GM18951 (cell line): ENCODE results near the gene FLOT1.
"Not testable (repeated sequence)": the region's sequence is repeated elsewhere in the genome, so short reads cannot be mapped to it uniquely, and the experiment has no call there.

Source experiments
- POLR2A ChIP-seq: IDR thresholded peaks from 4 replicates; pipeline ENCODE4 v1.6.1; 2011; ENCODE audit warnings: mild to moderate bottlenecking; ENCODE audit not compliant: insufficient read length, insufficient read depth; ENCODE audit errors: extremely low read depth
- in situ Hi-C: fragments of 300-500 bp; cut with MboI; formaldehyde crosslinking; loops from one replicate; pipeline ENCODE4 v1.12.0; 2022; ENCODE audit warnings: low sequenced_read_pairs, mixed read lengths, inconsistent platforms; ENCODE audit not compliant: unreplicated experiment

The FLOT1 gene

DNA sequence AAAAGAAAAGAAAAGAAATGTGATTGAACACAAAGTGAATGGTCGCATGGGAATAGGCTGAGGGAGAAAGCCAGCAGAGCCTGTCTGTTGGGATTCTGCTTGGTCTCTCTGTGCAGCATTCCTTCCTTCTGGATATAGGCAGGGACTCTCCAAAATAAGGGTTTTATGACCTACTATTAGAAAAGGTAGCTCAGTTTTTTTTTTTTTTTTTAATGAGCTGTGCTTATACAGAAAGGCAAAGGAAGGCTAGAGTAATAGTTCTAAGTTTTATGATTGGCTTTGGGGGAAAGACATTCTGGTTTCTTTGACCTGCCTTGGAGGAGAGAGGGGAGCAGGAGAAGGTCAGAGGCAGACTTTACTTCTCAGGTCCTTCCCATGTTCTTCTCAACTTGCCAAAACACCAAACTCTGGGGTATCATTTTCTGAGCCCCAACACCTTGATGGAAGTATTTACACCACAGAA, 20.7 kb upstream of the FLOT1 start:
- no peak for TF ChIP-seq POLR2A
- in situ Hi-C loops = no loop called here

GRCh38 chr6:30761791-30762429, 19.4 kb upstream of the FLOT1 start:
- TF ChIP-seq POLR2A = no peak
- in situ Hi-C loops = no loop called here

- TF ChIP-seq POLR2A = no peak
- in situ Hi-C loops = no loop called here
These were observed 18.1 kb upstream of the FLOT1 start for GRCh38 chr6:30760549-30760948.

GRCh38 chr6:30759575-30760239, 17.2 kb upstream of the FLOT1 start:
- no peak for TF ChIP-seq POLR2A

DNA sequence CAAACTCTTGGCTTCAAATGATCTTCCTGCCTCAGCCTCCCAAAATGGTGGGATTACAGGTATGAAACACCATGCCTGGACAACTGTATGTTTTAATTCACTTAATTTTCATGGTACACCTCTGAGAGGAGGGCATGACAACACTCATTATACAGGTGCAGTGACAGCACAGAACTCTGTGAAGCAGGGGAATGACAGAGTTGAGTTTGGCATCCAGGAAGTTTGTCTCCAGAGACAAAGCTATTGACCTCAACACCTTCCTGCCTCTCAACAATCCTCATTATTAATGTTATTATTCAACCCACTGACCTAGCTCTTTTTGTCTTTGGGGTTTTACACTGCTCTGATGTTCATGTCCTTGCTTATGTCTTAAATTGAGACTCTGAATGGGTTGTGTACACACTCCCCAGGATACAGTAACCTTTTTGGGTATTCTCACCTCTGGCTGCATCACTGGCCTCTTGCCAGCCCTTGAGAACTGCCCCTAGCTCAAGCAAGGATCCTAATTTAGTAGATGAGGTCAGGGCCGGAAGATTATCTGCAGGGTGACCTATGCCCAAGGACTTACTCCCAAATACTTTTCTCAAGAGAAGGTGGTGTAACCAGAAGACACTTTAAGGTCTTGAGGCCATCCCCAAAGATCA, 14.9 kb upstream of the FLOT1 start:
- TF ChIP-seq POLR2A = no peak
- in situ Hi-C loops = no loop called here

More at GRCh38 chr6:30759575-30760239, 17.2 kb upstream of the FLOT1 start:
- in situ Hi-C loops = no loop called here

DNA sequence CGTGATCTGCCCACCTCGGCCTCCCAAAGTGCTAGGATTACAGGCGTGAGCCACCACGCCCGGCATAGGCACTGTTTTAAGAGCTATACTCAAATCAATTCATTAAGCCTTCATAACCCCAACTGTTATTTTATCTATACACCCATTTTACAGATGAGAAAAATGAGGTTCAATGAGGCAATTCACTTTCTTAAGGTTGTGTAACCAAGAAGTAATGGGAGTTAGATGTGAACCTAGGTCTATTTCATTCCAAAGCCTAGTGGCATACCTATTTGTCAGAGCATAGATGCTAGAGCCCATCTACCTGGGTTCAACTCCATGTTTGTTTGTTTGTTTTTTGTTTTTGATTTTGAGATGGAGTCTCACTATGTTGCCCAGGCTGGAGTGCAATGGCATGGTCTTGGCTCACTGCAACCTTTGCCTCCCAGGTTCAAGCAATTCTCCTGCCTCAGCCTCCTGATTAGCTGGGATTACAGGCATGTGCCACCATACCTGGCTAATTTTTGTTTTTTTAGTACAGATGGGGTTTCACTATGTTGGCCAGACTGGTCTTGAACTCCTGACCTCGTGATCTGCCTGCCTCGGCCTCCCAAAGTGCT, 14.0 kb upstream of the FLOT1 start:
- in situ Hi-C loops = not testable (repeated sequence)

- in situ Hi-C loops = no loop called here
- TF ChIP-seq POLR2A = no peak
These were observed 12.1 kb upstream of the FLOT1 start for GRCh38 chr6:30754631-30755030.

- in situ Hi-C loops = no loop called here
- no peak for TF ChIP-seq POLR2A
These were observed 9.9 kb upstream of the FLOT1 start for GRCh38 chr6:30752157-30752927.

DNA sequence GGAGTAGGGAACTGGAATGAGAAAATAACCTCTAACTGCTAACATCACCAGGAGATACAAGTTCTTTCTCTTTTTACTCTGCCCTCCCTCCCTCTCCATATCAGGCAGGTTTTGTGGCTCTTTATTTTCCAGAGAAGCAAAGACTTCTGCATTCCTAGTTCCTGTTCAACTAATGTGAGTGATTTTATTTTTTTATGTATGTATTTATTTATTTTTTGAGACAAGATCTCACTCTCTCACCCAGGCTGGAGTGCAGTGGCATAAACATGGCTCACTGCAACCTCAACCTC, 7.8 kb upstream of the FLOT1 start:
- in situ Hi-C loops = no loop called here
- no peak for TF ChIP-seq POLR2A

GRCh38 chr6:30749554-30750378, 7.3 kb upstream of the FLOT1 start:
- in situ Hi-C loops = loop anchor here (10.0 kb wide), 1 partner anchor 65 kb away; no protein-coding TSS in a partner anchor

DNA sequence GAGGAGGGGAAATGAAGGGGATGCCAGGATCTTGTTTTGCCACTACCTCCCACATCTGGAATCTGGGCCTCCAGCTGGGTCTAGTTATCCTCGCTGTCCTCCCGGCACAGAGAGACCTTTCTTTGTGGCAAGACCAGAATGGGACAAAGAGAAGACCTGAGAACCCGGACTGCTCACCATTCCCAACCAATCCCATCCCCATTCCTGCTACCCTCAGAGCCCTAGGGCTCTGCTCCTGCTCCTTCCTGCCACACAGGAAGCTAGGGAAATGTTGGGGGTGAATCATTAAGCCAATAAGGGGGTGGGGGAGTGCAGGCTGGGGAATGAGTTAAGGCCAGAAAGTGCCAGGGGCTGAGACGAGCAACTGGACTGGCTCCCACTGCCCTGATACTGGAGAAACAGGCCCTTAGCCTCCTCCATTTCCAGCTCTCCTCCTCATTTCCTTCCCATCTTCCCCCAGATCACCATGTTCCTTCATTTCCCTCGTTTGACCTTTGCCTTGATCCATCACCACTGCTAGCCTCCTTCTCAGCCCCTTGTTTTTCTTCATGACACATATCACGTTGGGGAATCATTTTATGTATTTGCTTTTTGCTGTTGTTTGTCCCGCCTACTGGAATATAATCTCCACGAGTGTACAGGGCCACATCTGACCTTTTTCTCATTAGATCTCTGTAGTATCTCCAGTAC, 6.5 kb upstream of the FLOT1 start:
- no peak for TF ChIP-seq POLR2A
- in situ Hi-C loops = loop anchor here (10.0 kb wide), 1 partner anchor 66 kb away; no protein-coding TSS in a partner anchor

More at GRCh38 chr6:30749554-30750378, 7.3 kb upstream of the FLOT1 start:
- no peak for TF ChIP-seq POLR2A
